GM12878 (cell line): ENCODE measurements around the gene KLHL7. TPM values are rescaled to one million over a fixed set of nuclear protein-coding genes. Genes with fewer than 3 reads are reported as not detected.

Experiments used
- ATAC-seq: fragments of 200-7000 bp; cut with Tn5 transposase; 3 replicates; pipeline ENCODE4 v1.9.1; 2020; ENCODE audit warnings: mild to moderate bottlenecking, moderate library complexity
- BruUV-seq: library from RNA; stranded (reverse); fragments of 400-500 nt; replicated peaks from 2 replicates; lab custom pipeline; 2021; lab: Mats Ljungman, UMichigan
- CTCF ChIA-PET: fragments of 300-600 bp; sonication (Branson Sonifier 250); formaldehyde crosslinking; extraction: SDS; loops from one replicate; lab custom pipeline; 2021; ENCODE audit warnings: inconsistent platforms; lab: Yijun Ruan, JAX
- POLR2A ChIA-PET: fragments of 350-600 bp; formaldehyde crosslinking; extraction: SDS; loops from one replicate; lab custom pipeline; 2021; ENCODE audit warnings: inconsistent platforms; lab: Charles Lee
- RAD21 ChIA-PET: fragments of 300-600 bp; sonication (Branson Sonifier 250); formaldehyde crosslinking; loops from one replicate; lab custom pipeline; 2023; ENCODE audit warnings: antibody characterized with exemption; ENCODE audit not compliant: unreplicated experiment; lab: Charles Lee
- SMC1A ChIA-PET: fragments of 300-600 bp; sonication (Branson Sonifier 250); formaldehyde crosslinking; loops from one replicate; lab custom pipeline; 2023; ENCODE audit not compliant: unreplicated experiment, uncharacterized antibody; lab: Charles Lee
- DNase-seq: peaks from one replicate; pipeline ENCODE4 v3.0.0-alpha.2; 2011; ENCODE audit warnings: low read depth, low spot score
- FAIRE-seq: peaks from 3 replicates; lab custom pipeline; 2011; peaks lifted over from hg19 to GRCh38; lab: Jason Lieb, UNC
- H2AFZ ChIP-seq: 2 replicates; pipeline ENCODE4 v1.6.0; 2011; ENCODE audit warnings: low read depth, low read length, control low read depth; ENCODE audit not compliant: control insufficient read depth
- H3K27ac ChIP-seq: 2 replicates; pipeline ENCODE4 v1.5.1; 2011; ENCODE audit warnings: control low read depth; ENCODE audit not compliant: control insufficient read depth, insufficient read depth
- H3K27me3 ChIP-seq, 2 experiments: replicated peaks in 1 of 2; 2 replicates each; pipeline versions ENCODE4 v1.6.0 to v1.6.1; 2011; ENCODE audit warnings: low read length in 1 of 2; ENCODE audit not compliant: control insufficient read depth in 2 of 2, insufficient read depth in 2 of 2
- H3K36me3 ChIP-seq, 2 experiments: 2 replicates each; pipeline ENCODE4 v1.5.1; 2011; ENCODE audit warnings: low read length in 1 of 2; ENCODE audit not compliant: control insufficient read depth in 2 of 2, insufficient read depth in 2 of 2
- H3K4me1 ChIP-seq: 2 replicates; pipeline ENCODE4 v1.6.1; 2011; ENCODE audit warnings: mild to moderate bottlenecking, low read length, moderate library complexity, mixed read lengths; ENCODE audit not compliant: control insufficient read depth, insufficient read depth
- H3K4me2 ChIP-seq: 2 replicates; pipeline ENCODE4 v1.6.0; 2011; ENCODE audit warnings: control low read depth; ENCODE audit not compliant: control insufficient read depth, insufficient read depth
- H3K4me3 ChIP-seq: fragments of 200-600 bp; sonication (generic); 2 replicates; pipeline ENCODE4 v1.5.1; 2016
- H3K79me2 ChIP-seq: 2 replicates; pipeline ENCODE4 v1.6.0; 2011; ENCODE audit warnings: low read length; ENCODE audit not compliant: control insufficient read depth, insufficient read depth
- H3K9ac ChIP-seq: 2 replicates; pipeline ENCODE4 v1.8.0; 2011; ENCODE audit warnings: low read length, control low read depth, mixed read lengths; ENCODE audit not compliant: control insufficient read depth, insufficient read depth
- H3K9me3 ChIP-seq: replicated peaks from 3 replicates; pipeline ENCODE4 v1.5.1; 2011; ENCODE audit warnings: mild to moderate bottlenecking, low read length; ENCODE audit not compliant: control insufficient read depth, insufficient read depth
- H4K20me1 ChIP-seq: 2 replicates; pipeline ENCODE4 v1.6.0; 2011; ENCODE audit not compliant: control insufficient read depth, insufficient read depth
- GATAD2B ChIP-seq: fragments of 450-650 bp; conservative IDR thresholded peaks from 2 replicates; pipeline ENCODE4 v1.6.1; 2017; ENCODE audit warnings: low read depth, mild to moderate bottlenecking, moderate library complexity
- PML ChIP-seq: IDR thresholded peaks from 2 replicates; pipeline ENCODE4 v1.6.1; 2012; ENCODE audit warnings: low read length, inconsistent platforms
- POLR2A ChIP-seq: IDR thresholded peaks from 2 replicates; pipeline ENCODE4 v1.6.1; 2011; ENCODE audit warnings: low read depth, mild to moderate bottlenecking, low read length
- POU2F2 ChIP-seq: IDR thresholded peaks from 3 replicates; pipeline ENCODE4 v1.6.1; 2011; ENCODE audit warnings: low read depth, mild to moderate bottlenecking, low read length, borderline replicate concordance
- RCOR1 ChIP-seq: conservative IDR thresholded peaks from 2 replicates; pipeline ENCODE4 v1.6.1; 2012; ENCODE audit warnings: low read depth, low read length, improper control_type of control experiment
- SREBF1 ChIP-seq: IDR thresholded peaks from 2 replicates; pipeline ENCODE4 v1.6.1; 2012; ENCODE audit warnings: mild to moderate bottlenecking, low read length
- YY1 ChIP-seq: IDR thresholded peaks from 2 replicates; pipeline ENCODE4 v1.6.1; 2011; ENCODE audit warnings: low read depth, mild to moderate bottlenecking, low read length
- WGBS: methylation state at CpG from one replicate; pipeline ENCODE4 v1.1.6; 2016; ENCODE audit warnings: low lambda C conversion rate; ENCODE audit not compliant: insufficient replicate concordance, insufficient coverage; ENCODE audit errors: missing lambda C conversion rate; 5-methylcytosine and 5-hydroxymethylcytosine counted together
- in situ Hi-C: fragments of 300-500 bp; cut with MboI; formaldehyde crosslinking; loops from 9 replicates; pipeline ENCODE4 v1.14.3; 2018; ENCODE audit warnings: mixed read lengths
- intact Hi-C: fragments of 100-400 bp; cut with micrococcal nuclease; formaldehyde crosslinking; loops from one replicate; pipeline ENCODE4 v1.14.2; 2022; ENCODE audit not compliant: unreplicated experiment
- polyA plus RNA-seq, 11 experiments: library from polyadenylated mRNA; depleted of rRNA in 4 of 11; unstranded in 6 of 11; stranded (reverse) in 5 of 11; fragments of >200 nt; fragmentation: Nextera tagmentation in 4 of 11; fragmentation: Illumina TruSeq in 1 of 11; extraction: Ambion mirVana in 4 of 11; extraction: Trizol in 1 of 11; gene quantifications; 1 replicate in 1 of 11; 2 replicates in 10 of 11; pipeline versions ENCODE4 v1.2.1 to v1.2.3, GENCODE V29; 2011 to 2016; ENCODE audit warnings: inconsistent platforms in 2 of 11, missing spikeins in 2 of 11, low read depth in 1 of 11
- total RNA-seq, 4 experiments: library from RNA; depleted of rRNA in 3 of 4; stranded (reverse); fragments of >200 nt in 3 of 4; fragmentation: Illumina TruSeq in 1 of 4; extraction: Trizol in 1 of 4; gene quantifications; 2 replicates each; pipeline versions ENCODE4 v1.2.1 to v1.2.3, GENCODE V29; 2013 to 2021
- TF ChIP-seq, protein P1 (sequence below): IDR thresholded peaks from 2 replicates; pipeline ENCODE4 v1.6.1; 2011; ENCODE audit warnings: low read depth, mild to moderate bottlenecking, low read length, moderate library complexity, borderline replicate concordance; ENCODE audit errors: extremely low read depth

Gene KLHL7
- total and polyA plus RNA-seq, 10 of the 15 experiments (the other 5 are each of a cell fraction or from before 2014, with no cell fraction given): 6.4 to 38.7 (median 20.9) TPM

DNA sequence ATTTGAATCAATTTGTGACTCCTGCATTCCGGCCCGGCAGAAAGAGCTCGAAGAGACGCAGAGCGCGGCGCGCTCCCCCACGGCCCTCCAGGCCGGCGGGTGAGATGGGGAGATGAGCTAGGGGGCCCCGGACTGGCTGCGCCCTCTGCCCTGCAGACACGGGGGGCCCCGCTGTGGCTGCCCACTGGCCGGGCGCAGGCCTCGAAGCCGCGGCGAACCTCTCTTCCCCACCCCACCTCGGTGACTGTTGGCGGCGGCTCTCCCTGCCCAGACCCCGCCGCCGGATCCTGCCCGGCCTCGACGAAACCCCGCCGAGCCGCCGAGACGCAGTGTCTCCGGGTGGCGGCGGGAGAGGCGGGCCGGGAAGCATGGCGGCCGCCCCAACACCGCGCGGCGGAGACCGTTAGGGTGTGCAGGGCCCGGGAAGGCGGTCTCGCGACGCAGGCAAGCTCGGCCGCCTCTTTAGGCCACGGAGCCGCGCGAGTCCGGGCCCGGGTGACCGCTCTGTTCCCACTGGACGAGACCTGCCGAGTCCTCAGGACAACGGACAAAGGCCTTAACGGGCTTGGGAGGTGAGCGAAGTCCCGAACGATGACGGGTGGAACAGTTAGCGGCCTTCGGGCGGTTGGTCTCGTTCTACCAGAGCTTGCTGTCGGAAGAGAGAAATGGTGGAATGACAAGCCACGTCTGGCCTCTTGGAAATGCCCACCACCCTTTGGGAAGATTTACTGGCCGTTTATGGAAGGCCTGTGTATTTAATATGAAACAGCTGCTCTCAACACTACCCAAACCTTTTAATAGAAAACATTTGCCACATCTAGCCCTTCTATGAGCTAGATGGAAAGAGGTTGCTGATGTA is 100.6 kb downstream of the KLHL7 start:
- ChIA-PET SMC1A (interaction anchor here (1.2 kb wide), 1 partner anchor 16 kb away, joined by 3 read pairs; no protein-coding TSS in a partner anchor), CTCF (no interaction called here), RAD21 (interaction anchor here (0.8 kb wide), 1 partner anchor 37 kb away, joined by 3 read pairs; no protein-coding TSS in a partner anchor), POLR2A (no interaction called here)
- Histone ChIP-seq H3K9ac (no peak overlapping the region), H3K27ac (no peak overlapping the region), H3K4me3 (no peak overlapping the region), H3K4me2 (peak overlapping the region; percentile 33; the same call in 1 of the 2 replicates), H2AFZ (peak overlapping the region; percentile 60), H3K36me3 (peaks cover 0 to 10% of the 10 kb centered on the region in 2 experiments; a peak in 2 of 4 replicates), H3K9me3 (no peaks in the 10 kb centered on the region; the same call in 2 of the 3 replicates), H4K20me1 (no peaks in the 10 kb centered on the region), H3K27me3 (no peaks in the 10 kb centered on the region), H3K79me2 (no peaks in the 10 kb centered on the region), H3K4me1 (no peaks in the 10 kb centered on the region)
- intact Hi-C loops: no loop called here
- TF ChIP-seq GATAD2B (no peak), SREBF1 (no peak), RCOR1 (no peak), PML (no peak), POU2F2 (no peak), YY1 (peak; percentile 62; the same call in 1 of the 2 replicates), POLR2A (peak; percentile 46; the same call in 1 of the 2 replicates)
- TF ChIP-seq, protein P1, sequence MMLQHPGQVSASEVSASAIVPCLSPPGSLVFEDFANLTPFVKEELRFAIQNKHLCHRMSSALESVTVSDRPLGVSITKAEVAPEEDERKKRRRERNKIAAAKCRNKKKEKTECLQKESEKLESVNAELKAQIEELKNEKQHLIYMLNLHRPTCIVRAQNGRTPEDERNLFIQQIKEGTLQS: no peak
- 96% methylated on average over 50 of the region's 76 CpGs for WGBS
- in situ Hi-C loops: no loop called here
- ATAC-seq: no peak
- no peak for FAIRE-seq
- no TSS peak for BruUV-seq
- DNase-seq: no peak
